GM12875 (cell line): ENCODE measurements around the gene SECISBP2.

Experiments used
- H3K4me3 ChIP-seq: one replicate; pipeline ENCODE4 v1.5.1; 2011; ENCODE audit warnings: low read depth, low read length, control low read depth
- CTCF ChIP-seq: IDR thresholded peaks from 2 replicates; pipeline ENCODE4 v1.5.1; 2011; ENCODE audit warnings: low read depth, mild to moderate bottlenecking, control low read depth, inconsistent platforms, low read length, moderate library complexity, borderline replicate concordance; ENCODE audit not compliant: insufficient read depth

SECISBP2 gene

GRCh38 chr9:89378541-89378940 is 60.2 kb downstream of the SECISBP2 start:
- H3K4me3 ChIP-seq: no peak overlapping the region
- TF ChIP-seq CTCF: no peak

- H3K4me3 ChIP-seq: no peak overlapping the region
- no peak for TF ChIP-seq CTCF
Measured at GRCh38 chr9:89379031-89379430, 60.7 kb downstream of the SECISBP2 start.

GRCh38 chr9:89379508-89380115 is 61.3 kb downstream of the SECISBP2 start:
- no peak for TF ChIP-seq CTCF
- H3K4me3 ChIP-seq: no peak overlapping the region

GRCh38 chr9:89380437-89381307 is 62.4 kb downstream of the SECISBP2 start:
- no peak overlapping the region for H3K4me3 ChIP-seq
- no peak for TF ChIP-seq CTCF

GRCh38 chr9:89381308-89381609 is 63.0 kb downstream of the SECISBP2 start:
- no peak overlapping the region for H3K4me3 ChIP-seq
- no peak for TF ChIP-seq CTCF

- H3K4me3 ChIP-seq: no peak overlapping the region
- TF ChIP-seq CTCF: no peak
Measured at GRCh38 chr9:89382026-89382986, 64.0 kb downstream of the SECISBP2 start.
